ENCODE measurements around the gene PIK3R4. TPM values are rescaled to one million over a fixed set of nuclear protein-coding genes. Genes with fewer than 3 reads are reported as not detected.

The PIK3R4 gene
- total RNA-seq, 1 experiment from 2014 or later = 31.9 TPM

- POLR2A ChIA-PET (ENCODE audit: low non-redundant PET) = no interaction called here
- no peaks in the 10 kb centered on the region for H3K36me3 ChIP-seq (ENCODE audit: insufficient read depth, low read length, poor library complexity, severe bottlenecking)
- H3K4me3 ChIP-seq (ENCODE audit: low read depth, low read length, poor library complexity, severe bottlenecking) = no peak overlapping the region
- H3K27me3 ChIP-seq (replicated peaks; ENCODE audit: insufficient read depth, low read depth, low read length, poor library complexity) = no peaks in the 10 kb centered on the region
- no peaks in the 10 kb centered on the region for H3K4me1 ChIP-seq (ENCODE audit: insufficient read depth, low read length, poor library complexity, severe bottlenecking)
- no TSS peak for BruUV-seq (replicated peaks)
- intact Hi-C loops (cut with micrococcal nuclease; ENCODE audit: unreplicated experiment) = no loop called here
- H3K9me3 ChIP-seq (ENCODE audit: low read depth, low read length, poor library complexity, severe bottlenecking) = no peaks in the 10 kb centered on the region
- no peak for TF ChIP-seq EZH2 (IDR thresholded peaks at IDR 0.05; ENCODE audit: borderline replicate concordance, low read depth, low read length, poor library complexity, severe bottlenecking)
- TF ChIP-seq, protein P1, sequence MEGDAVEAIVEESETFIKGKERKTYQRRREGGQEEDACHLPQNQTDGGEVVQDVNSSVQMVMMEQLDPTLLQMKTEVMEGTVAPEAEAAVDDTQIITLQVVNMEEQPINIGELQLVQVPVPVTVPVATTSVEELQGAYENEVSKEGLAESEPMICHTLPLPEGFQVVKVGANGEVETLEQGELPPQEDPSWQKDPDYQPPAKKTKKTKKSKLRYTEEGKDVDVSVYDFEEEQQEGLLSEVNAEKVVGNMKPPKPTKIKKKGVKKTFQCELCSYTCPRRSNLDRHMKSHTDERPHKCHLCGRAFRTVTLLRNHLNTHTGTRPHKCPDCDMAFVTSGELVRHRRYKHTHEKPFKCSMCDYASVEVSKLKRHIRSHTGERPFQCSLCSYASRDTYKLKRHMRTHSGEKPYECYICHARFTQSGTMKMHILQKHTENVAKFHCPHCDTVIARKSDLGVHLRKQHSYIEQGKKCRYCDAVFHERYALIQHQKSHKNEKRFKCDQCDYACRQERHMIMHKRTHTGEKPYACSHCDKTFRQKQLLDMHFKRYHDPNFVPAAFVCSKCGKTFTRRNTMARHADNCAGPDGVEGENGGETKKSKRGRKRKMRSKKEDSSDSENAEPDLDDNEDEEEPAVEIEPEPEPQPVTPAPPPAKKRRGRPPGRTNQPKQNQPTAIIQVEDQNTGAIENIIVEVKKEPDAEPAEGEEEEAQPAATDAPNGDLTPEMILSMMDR (conservative IDR thresholded peaks at IDR 0.05; ENCODE audit: low read depth, low read length) = no peak
- DNase-seq (ENCODE audit: low spot score) = no peak
- H3K27ac ChIP-seq (ENCODE audit: low read depth, low read length, poor library complexity, severe bottlenecking) = no peak overlapping the region
- CTCF ChIA-PET = no interaction called here
Measured at GRCh38 chr3:130687327-130687726, 59.3 kb downstream of the PIK3R4 start.

GRCh38 chr3:130686833-130687232 is 59.8 kb downstream of the PIK3R4 start:
- Histone ChIP-seq H3K27ac (ENCODE audit: low read depth, low read length, poor library complexity, severe bottlenecking) (no peak overlapping the region), H3K27me3 (replicated peaks; ENCODE audit: insufficient read depth, low read depth, low read length, poor library complexity) (no peaks in the 10 kb centered on the region), H3K9me3 (ENCODE audit: low read depth, low read length, poor library complexity, severe bottlenecking) (no peaks in the 10 kb centered on the region), H3K4me3 (ENCODE audit: low read depth, low read length, poor library complexity, severe bottlenecking) (no peak overlapping the region), H3K4me1 (ENCODE audit: insufficient read depth, low read length, poor library complexity, severe bottlenecking) (no peaks in the 10 kb centered on the region), H3K36me3 (ENCODE audit: insufficient read depth, low read length, poor library complexity, severe bottlenecking) (no peaks in the 10 kb centered on the region)
- ChIA-PET POLR2A (ENCODE audit: low non-redundant PET) (no interaction called here), CTCF (no interaction called here)
- DNase-seq (ENCODE audit: low spot score) = no peak
- TF ChIP-seq, protein P1 (conservative IDR thresholded peaks at IDR 0.05; ENCODE audit: low read depth, low read length) = no peak
- TF ChIP-seq EZH2 (IDR thresholded peaks at IDR 0.05; ENCODE audit: borderline replicate concordance, low read depth, low read length, poor library complexity, severe bottlenecking) = no peak
- intact Hi-C loops (cut with micrococcal nuclease; ENCODE audit: unreplicated experiment) = no loop called here
- BruUV-seq (replicated peaks) = no TSS peak

DNA sequence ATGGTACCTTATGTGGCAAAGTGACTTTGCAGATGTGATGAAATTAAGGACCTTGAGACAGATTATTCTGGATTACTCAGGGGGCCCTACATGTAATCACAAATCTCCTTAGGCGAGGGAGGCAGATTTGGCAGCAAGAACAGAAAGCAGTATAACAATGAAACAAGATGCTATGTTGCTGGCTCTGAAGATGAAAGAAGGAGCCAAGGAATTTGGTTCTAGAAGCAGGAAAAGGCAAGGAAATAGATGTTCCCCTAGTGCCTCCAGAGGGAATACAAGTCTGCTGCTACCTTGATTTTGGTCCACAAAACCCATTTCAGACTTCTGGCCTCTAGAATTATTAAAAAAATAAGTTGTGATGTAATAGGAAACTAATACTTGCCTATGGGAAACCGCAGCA is 64.5 kb downstream of the PIK3R4 start:
- DNase-seq (ENCODE audit: low spot score) = no peak

More for the DNA sequence above, 64.5 kb downstream of the PIK3R4 start:
- ChIA-PET CTCF (no interaction called here), POLR2A (ENCODE audit: low non-redundant PET) (no interaction called here)
- Histone ChIP-seq H3K9me3 (ENCODE audit: low read depth, low read length, poor library complexity, severe bottlenecking) (no peaks in the 10 kb centered on the region), H3K27me3 (replicated peaks; ENCODE audit: insufficient read depth, low read depth, low read length, poor library complexity) (no peaks in the 10 kb centered on the region), H3K36me3 (ENCODE audit: insufficient read depth, low read length, poor library complexity, severe bottlenecking) (peaks cover 20% of the 10 kb centered on the region), H3K27ac (ENCODE audit: low read depth, low read length, poor library complexity, severe bottlenecking) (no peak overlapping the region), H3K4me1 (ENCODE audit: insufficient read depth, low read length, poor library complexity, severe bottlenecking) (no peaks in the 10 kb centered on the region), H3K4me3 (ENCODE audit: low read depth, low read length, poor library complexity, severe bottlenecking) (no peak overlapping the region)
- BruUV-seq (replicated peaks) = no TSS peak
- intact Hi-C loops (cut with micrococcal nuclease; ENCODE audit: unreplicated experiment) = no loop called here
- TF ChIP-seq, protein P1 (conservative IDR thresholded peaks at IDR 0.05; ENCODE audit: low read depth, low read length) = no peak
- no peak for TF ChIP-seq EZH2 (IDR thresholded peaks at IDR 0.05; ENCODE audit: borderline replicate concordance, low read depth, low read length, poor library complexity, severe bottlenecking)
